Coronary artery (tissue), 2 donors: Measurements from ENCODE around the gene STRAP.
"Not testable (repeated sequence)": the region's sequence is repeated elsewhere in the genome, so short reads cannot be mapped to it uniquely, and the experiment has no call there.

Experiments
- DNase-seq: peaks from one replicate; pipeline ENCODE4 v3.0.0-alpha.2; 2017; ENCODE audit warnings: low spot score
- H3K27ac ChIP-seq, 2 donors: fragments of 200-600 bp; sonication (generic); one replicate each; pipeline ENCODE4 v1.5.1; 2016 to 2019
- H3K4me3 ChIP-seq: fragments of 200-600 bp; sonication (generic); 2 replicates; pipeline ENCODE4 v1.5.1; 2016; ENCODE audit warnings: mild to moderate bottlenecking, moderate library complexity
- TF ChIP-seq, protein P1 (sequence below): fragments of 200-600 bp; sonication (generic); IDR thresholded peaks from one replicate; pipeline ENCODE4 v1.5.1; 2019; ENCODE audit warnings: antibody characterized with exemption

STRAP gene

DNA sequence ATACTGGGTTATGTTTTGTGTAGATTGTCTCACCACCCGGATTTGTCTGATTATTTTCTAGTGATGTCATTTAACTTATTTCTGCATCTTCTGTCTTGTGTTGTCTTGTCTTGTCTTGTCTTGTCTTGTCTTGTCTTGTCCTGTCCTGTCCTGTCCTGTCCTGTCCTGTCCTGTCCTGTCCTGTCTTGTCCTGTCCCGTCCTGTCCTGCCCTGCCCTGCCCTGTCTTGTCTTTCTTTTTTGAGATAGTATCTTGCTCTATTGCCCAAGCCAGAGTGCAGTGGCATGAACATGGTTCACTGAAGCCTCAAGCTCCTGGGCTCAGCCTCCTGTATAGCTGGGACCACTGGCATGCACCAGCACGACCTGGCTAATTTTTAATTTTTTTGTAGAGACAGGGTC, 54.6 kb downstream of the STRAP start:
- H3K27ac ChIP-seq, result no peak overlapping the region
- no peak for DNase-seq
- H3K4me3 ChIP-seq, result no peak overlapping the region
- TF ChIP-seq, protein P1, sequence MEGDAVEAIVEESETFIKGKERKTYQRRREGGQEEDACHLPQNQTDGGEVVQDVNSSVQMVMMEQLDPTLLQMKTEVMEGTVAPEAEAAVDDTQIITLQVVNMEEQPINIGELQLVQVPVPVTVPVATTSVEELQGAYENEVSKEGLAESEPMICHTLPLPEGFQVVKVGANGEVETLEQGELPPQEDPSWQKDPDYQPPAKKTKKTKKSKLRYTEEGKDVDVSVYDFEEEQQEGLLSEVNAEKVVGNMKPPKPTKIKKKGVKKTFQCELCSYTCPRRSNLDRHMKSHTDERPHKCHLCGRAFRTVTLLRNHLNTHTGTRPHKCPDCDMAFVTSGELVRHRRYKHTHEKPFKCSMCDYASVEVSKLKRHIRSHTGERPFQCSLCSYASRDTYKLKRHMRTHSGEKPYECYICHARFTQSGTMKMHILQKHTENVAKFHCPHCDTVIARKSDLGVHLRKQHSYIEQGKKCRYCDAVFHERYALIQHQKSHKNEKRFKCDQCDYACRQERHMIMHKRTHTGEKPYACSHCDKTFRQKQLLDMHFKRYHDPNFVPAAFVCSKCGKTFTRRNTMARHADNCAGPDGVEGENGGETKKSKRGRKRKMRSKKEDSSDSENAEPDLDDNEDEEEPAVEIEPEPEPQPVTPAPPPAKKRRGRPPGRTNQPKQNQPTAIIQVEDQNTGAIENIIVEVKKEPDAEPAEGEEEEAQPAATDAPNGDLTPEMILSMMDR, result no peak

DNA sequence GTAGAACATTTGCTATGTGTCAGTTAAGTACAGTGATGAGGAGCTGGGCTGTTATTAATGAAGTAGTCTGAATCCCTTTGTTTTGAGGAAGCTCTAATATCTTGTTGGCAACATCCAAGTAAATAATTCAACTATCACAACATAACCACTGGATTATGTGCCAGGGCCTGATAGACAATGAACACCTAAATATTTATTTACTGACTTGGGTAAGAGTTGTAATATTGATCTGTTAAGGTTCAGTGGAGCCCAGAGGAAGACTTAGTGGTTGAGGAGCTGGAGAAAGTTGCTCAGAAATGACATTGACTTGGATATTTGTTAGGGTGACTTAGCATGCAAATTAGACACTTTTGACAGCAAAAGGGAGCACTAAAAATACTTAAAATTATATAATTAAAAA, 55.7 kb downstream of the STRAP start:
- no peak overlapping the region for H3K27ac ChIP-seq
- no peak for DNase-seq
- TF ChIP-seq, protein P1, result no peak
- H3K4me3 ChIP-seq, result no peak overlapping the region

DNA sequence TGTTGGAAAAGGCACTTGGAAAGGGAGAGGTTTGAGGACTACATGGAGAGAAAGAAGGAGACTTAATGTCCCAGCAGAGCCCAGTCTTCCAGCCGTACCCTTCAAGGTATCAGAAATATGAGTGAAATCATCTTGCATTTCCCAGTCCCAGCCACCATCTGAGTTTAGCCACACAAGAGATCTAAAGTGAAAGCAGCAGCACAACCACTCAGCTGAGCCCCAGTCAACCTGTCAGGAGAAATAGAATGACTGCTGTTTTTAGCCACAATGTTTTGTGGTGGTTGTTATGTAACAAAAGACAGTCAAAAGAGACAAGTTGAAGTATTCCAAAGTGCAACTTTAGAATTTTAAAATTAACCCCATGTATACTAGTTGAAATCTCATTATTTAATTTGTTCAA, 56.9 kb downstream of the STRAP start:
- DNase-seq, result no peak
- H3K4me3 ChIP-seq, result no peak overlapping the region
- no peak overlapping the region for H3K27ac ChIP-seq
- TF ChIP-seq, protein P1, result no peak

DNA sequence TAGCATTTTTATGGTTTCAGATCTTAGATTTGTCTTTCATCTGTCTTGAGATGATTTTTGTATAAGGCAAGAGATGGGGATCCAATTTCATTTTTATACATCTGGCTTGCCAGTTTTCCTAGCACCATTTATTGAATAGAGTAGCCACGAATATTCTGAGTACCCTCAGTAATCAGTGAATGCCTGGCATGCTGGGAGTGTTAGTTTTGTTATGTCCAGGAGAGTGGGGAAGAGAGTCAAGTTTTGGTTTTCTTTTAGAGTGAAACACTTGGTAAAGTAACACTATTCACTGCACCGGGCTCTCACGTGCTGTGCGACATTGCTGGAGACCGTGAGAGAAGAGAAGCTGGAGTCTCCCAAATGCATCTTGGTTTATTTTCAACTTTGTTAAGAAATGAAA, 60.3 kb downstream of the STRAP start:
- no peak overlapping the region for H3K4me3 ChIP-seq
- DNase-seq, result no peak

DNA sequence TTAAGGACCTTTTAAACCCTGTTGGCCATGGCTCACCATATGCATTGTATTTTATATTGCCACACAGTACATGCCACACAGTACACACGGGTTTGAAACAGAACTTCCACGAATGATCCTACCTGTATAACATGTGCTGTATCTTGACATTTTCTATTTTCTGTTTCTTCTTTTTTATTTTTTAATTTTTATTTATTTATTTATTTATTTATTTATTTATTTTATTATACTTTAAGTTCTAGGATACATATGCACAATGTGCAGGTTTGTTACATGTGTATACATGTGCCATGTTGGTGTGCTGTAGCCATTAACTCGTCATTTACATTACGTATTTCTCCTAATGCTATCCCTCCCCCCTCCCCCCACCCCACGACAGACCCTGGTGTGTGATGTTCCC, 61.3 kb downstream of the STRAP start:
- not testable (repeated sequence) for H3K27ac ChIP-seq, DNase-seq, H3K4me3 ChIP-seq

More for the DNA sequence above, 60.3 kb downstream of the STRAP start:
- TF ChIP-seq, protein P1, result no peak
- H3K27ac ChIP-seq, result no peak overlapping the region

DNA sequence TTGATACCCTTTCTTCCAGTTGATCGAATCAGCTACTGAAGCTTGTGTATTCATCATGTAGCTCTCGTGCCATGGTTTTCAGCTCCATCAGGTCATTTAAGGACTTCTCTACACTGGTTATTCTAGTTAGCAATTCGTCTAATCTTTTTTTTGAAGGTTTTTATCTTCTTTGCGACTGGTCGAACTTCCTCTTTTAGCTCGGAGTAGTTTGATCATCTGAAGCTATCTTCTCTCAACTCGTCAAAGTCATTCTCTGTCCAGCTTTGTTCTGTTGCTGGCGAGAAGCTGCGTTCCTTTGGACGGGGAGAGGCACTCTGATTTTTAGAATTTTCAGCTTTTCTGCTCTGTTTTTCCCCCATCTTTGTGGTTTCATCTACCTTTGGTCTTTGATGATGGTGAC, 66.3 kb downstream of the STRAP start:
- not testable (repeated sequence) for H3K4me3 ChIP-seq, DNase-seq, H3K27ac ChIP-seq
